Measurements from ENCODE around the gene HOXC4. TPM values are rescaled to one million over a fixed set of nuclear protein-coding genes. Genes with fewer than 3 reads are reported as not detected.

HOXC4 gene
- total and polyA plus RNA-seq, 7 donors, result 0.38 to 1.2 (median 0.69) TPM; not detected in 3

GRCh38 chr12:54005853-54006558 is 47.6 kb upstream of the HOXC4 start:
- peaks cover 0 to 18% (median 15%) of the 10 kb centered on the region in 4 donors for H3K4me1 ChIP-seq
- TF ChIP-seq EP300 (IDR thresholded peaks at IDR 0.05), result no peak
- TF ChIP-seq CTCF (IDR thresholded peaks at IDR 0.05), result peak; percentile 83 to 93 (median 89)
- H3K27ac ChIP-seq, result no peak overlapping the region
- H3K9me3 ChIP-seq, result no peaks in the 10 kb centered on the region
- no peaks in the 10 kb centered on the region for H3K36me3 ChIP-seq
- WGBS, 2 donors, result 2% methylated on average over 39 of the region's 39 CpGs
- intact Hi-C loops (cut with DNase I), result loop anchor here (1.0 to 10.0 kb wide), 2 partner anchors 184 to 369 kb away; no protein-coding TSS in a partner anchor
- peak; percentile 91 for DNase-seq
- peaks cover 82 to 100% (median 99%) of the 10 kb centered on the region in 3 donors for H3K27me3 ChIP-seq
- peak overlapping the region in 2 of 4 donors; percentile 13 to 16 for H3K4me3 ChIP-seq

- WGBS, 2 donors, result 6 to 13% methylated on average over 22 of the region's 22 CpGs
- H3K36me3 ChIP-seq, result no peaks in the 10 kb centered on the region
- H3K27me3 ChIP-seq, result peaks cover 81 to 100% (median 99%) of the 10 kb centered on the region in 3 donors
- TF ChIP-seq CTCF (IDR thresholded peaks at IDR 0.05) (no peak), POLR2A (IDR thresholded peaks at IDR 0.05) (no peak), EP300 (IDR thresholded peaks at IDR 0.05) (no peak), POLR2AphosphoS5 (IDR thresholded peaks at IDR 0.05) (no peak)
- H3K9me3 ChIP-seq, result no peaks in the 10 kb centered on the region
- peaks cover 0 to 18% (median 15%) of the 10 kb centered on the region in 4 donors for H3K4me1 ChIP-seq
- intact Hi-C loops (cut with DNase I), result loop anchor here (1.0 to 10.0 kb wide), 2 partner anchors 184 to 368 kb away; no protein-coding TSS in a partner anchor
- H3K4me3 ChIP-seq, result peak overlapping the region in 1 of 4 donors; percentile 13
- no peak overlapping the region for H3K27ac ChIP-seq
- DNase-seq, result no peak
These were observed 46.9 kb upstream of the HOXC4 start for GRCh38 chr12:54006559-54007220.

GRCh38 chr12:54007538-54008259 is 45.9 kb upstream of the HOXC4 start:
- Histone ChIP-seq H3K4me3 (no peak overlapping the region), H3K27me3 (peaks cover 81 to 100% (median 99%) of the 10 kb centered on the region in 3 donors), H3K4me1 (peaks cover 0 to 18% (median 15%) of the 10 kb centered on the region in 4 donors), H3K27ac (no peak overlapping the region), H3K36me3 (no peaks in the 10 kb centered on the region), H3K9me3 (no peaks in the 10 kb centered on the region)
- DNase-seq, result no peak
- WGBS, 2 donors, result 30 to 55% methylated on average over 2 of the region's 2 CpGs
- TF ChIP-seq CTCF (IDR thresholded peaks at IDR 0.05) (no peak), POLR2AphosphoS5 (IDR thresholded peaks at IDR 0.05) (no peak)
- intact Hi-C loops (cut with DNase I), result loop anchor here (10.0 kb wide), 1 partner anchor 367 kb away; no protein-coding TSS in a partner anchor

- no peak for DNase-seq
- no peaks in the 10 kb centered on the region for H3K36me3 ChIP-seq
- H3K27me3 ChIP-seq, result peaks cover 82 to 100% (median 99%) of the 10 kb centered on the region in 3 donors
- peaks cover 0 to 18% (median 15%) of the 10 kb centered on the region in 4 donors for H3K4me1 ChIP-seq
- no peaks in the 10 kb centered on the region for H3K9me3 ChIP-seq
- H3K4me3 ChIP-seq, result no peak overlapping the region
- H3K27ac ChIP-seq, result no peak overlapping the region
- TF ChIP-seq EP300 (IDR thresholded peaks at IDR 0.05), result no peak
- TF ChIP-seq CTCF (IDR thresholded peaks at IDR 0.05), result no peak
- TF ChIP-seq POLR2A (IDR thresholded peaks at IDR 0.05), result no peak
- TF ChIP-seq POLR2AphosphoS5 (IDR thresholded peaks at IDR 0.05), result no peak
- intact Hi-C loops (cut with DNase I), result loop anchor here (10.0 kb wide), 1 partner anchor 367 kb away; no protein-coding TSS in a partner anchor
- WGBS, 2 donors, result 18 to 19% methylated on average over 2 of the region's 2 CpGs
These were observed 45.4 kb upstream of the HOXC4 start for GRCh38 chr12:54008260-54008552.

Data from sigmoid colon (tissue), 7 donors.